Midbrain (tissue), 1 donor: Measurements from ENCODE around the gene COL9A3.

Source experiments
- DNase-seq: peaks from one replicate; lab custom pipeline; 2025; lab: John Stamatoyannopoulos, UW

The COL9A3 gene

DNA sequence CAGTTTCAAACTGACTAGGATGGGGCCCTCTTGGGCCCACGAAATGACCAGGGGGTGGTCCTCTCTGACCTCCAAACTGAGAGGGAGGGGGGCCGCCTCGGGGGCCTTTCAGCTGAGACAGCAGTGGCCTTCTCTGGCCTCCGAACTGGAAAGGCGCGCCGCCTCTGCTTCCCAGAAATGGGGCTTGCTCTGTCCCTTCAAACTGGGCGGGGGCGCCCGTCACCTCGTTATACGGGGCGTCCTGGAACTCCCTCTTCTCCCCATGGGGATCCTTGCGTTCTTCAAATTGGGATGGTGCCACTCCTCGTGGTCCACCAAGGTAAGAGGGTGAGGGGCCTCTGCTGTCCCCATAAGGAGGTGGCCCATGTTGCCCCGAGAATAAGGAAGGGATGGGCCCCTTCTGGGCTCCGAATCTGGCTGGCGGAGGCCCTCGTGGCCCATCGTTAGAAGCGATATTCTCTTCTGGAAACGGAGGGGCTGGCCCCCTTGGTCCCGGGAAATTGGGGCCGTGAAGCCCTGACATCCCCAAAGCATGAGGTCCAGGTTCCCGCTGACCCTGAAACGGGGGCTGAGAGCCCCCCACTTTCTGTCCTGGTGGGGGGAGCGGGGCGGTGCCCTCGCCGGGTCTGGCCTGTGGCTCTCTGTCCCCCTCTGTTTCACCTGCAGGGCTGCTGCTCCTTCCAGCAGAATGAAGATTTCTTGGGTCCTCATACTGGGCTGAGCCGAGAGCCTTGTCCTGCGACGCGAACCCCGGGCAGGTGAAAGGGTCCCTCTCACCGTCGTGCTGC is 63.5 kb downstream of the COL9A3 start:
- DNase-seq: no peak

- no peak for DNase-seq
Observed at GRCh38 chr20:62880935-62881661, 64.2 kb downstream of the COL9A3 start.

- DNase-seq: no peak
Observed at GRCh38 chr20:62881662-62882395, 65.0 kb downstream of the COL9A3 start.

DNA sequence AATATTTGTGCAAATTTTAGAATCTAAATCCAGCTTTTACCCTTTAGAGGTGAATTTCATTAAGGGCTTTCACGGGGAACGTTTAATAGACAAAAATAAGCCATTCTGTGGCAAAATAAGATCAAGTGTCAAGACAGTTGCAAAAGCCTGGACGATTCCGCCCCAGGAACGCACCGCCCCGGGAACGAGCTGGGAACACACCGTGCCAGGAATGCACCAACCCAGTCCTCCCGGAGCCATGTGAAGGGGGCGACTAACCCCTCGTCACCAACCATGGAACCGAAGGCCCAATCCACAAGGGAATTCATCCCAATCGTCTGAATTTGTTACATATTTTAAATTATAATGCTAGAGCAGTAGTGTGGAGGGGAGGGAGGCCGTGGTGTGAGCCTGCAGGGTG is 65.6 kb downstream of the COL9A3 start:
- no peak for DNase-seq

DNA sequence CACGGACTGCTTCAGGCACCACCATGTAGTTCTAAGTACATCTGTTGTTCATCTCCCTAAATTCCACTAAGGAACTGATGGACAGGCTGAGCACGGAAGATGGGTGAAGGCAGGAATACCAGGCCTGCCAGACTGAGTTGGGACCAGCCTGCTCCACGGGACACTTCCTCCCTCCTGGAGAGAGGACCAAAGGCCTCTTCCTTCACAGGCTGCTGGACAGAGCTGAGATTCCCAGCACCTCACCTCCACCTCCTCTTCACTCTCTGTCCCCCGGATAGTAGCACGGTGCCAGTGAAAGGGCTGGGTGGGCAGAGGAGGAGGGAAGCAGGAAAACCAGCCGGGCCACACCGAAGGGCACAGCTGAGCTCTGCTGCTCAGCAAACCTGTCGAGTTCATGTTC is 67.7 kb downstream of the COL9A3 start:
- DNase-seq: no peak

DNA sequence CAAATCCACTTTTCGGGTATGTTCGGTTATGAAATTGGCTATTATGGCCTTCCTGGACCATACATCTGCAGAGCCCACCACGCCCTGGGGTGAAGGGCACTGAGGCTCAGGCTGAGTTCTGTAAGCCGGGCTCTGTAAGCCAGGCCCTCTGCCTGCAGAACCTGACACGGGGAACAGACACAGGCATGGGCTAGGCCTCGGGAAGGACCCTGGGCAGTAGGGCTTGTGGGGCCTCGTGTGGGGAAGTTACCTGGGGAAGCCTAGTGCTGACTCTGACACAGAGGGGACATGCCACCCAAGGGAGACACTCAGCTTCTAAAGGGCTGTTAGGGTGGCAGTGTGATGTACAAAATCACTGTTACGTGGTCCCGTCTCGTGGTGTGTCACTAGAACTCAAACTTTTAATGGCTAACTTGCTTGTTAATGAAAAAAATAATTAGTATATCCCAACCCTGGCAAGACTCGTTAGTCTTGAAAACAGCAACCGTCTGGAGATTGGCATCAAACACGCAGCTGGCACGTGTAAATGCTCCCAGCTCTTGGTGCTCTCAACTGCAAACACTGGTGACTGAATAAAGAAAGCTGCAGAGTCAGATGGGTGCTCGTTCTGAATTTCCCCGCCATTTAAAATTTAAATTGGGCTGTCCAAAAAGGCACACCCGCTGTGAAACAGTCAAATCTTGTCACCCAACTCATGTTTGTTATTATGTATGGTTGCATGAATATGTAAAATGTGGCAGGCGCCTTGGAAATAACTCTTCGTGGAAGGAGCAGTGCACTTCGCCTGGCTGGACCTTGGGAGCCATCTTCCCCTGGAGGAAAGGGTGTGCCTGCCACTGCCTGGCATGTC is 68.4 kb downstream of the COL9A3 start:
- DNase-seq: no peak

GRCh38 chr20:62885896-62886708 is 69.3 kb downstream of the COL9A3 start:
- DNase-seq: no peak

DNA sequence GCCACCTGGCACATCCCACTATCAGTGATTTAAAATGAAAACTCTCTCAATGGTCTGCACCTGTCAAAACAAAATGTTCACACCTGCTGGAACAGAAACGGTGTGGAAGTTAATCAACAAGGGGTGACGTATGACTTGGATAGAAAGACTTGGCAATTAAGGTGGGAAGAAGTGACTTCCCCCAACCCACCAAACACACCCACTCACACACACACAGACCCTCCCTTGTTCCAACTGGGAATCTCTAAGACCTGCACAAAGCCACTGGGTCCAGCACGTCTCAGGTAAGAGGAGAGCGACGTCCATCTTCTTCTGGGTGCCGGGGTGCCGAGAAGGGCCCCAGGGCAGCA is 69.8 kb downstream of the COL9A3 start:
- DNase-seq: no peak

- DNase-seq: no peak
Observed at GRCh38 chr20:62887152-62887859, 70.5 kb downstream of the COL9A3 start.

- DNase-seq: no peak
Observed at GRCh38 chr20:62887860-62888239, 71.0 kb downstream of the COL9A3 start.

GRCh38 chr20:62888406-62888805 is 71.6 kb downstream of the COL9A3 start:
- DNase-seq: no peak

DNA sequence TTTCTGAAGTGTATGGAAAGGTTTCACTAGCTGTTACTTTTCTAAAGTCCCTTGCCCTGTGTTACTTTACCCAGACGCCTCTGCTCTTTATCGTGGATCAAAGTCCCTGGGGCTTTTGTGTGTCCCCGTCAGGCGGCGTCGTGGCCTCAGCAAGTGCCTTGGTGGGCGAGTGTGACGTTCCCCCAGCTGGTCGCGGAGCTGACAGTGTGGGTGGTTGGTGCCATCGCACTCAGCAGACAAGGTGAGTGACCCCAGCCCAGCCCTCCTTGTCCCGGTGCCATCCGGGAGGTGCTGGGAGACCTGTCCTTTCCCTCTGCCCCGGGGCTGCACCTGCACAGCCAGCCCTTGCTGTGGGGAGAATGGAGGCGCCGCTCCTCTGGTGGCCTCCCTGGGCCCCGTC is 72.1 kb downstream of the COL9A3 start:
- DNase-seq: no peak

DNA sequence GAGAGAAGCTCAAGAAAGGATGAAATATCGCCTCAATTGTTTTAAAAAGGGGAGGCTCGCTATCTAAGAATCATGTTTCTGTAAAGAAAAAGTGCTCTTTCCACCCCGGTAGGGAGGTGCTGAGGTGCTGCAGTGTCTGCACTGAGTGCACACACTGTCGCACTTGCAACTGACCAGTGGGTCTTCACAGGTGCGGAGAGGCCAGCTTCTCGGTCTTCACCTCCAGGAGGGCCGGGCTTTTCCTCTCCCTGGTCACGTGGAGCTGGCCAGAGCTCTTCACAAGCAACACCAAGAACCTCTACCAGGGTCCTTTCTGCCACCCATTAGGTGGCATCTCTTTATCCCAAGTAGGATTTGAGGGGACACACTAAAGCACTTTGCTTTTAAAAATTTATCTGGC is 72.6 kb downstream of the COL9A3 start:
- no peak for DNase-seq

DNA sequence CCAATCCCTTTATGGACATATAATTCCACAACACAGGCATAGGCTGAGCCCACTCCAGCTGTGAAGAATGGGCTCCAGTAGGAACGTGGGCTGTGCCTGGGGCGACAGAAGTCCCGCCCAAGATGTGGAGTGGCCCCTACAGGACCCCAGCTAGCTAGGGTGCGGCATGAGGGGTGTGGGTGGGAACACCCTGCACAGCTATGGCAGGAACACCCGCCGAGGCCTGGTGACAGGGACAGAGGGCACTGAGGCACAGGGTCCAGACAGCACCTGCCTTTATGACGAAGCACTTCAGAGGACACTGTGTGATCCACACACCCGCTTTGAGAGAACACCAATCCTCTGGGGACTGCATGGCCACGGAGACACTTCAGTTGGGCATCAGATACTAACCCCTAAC is 73.0 kb downstream of the COL9A3 start:
- DNase-seq: no peak

- no peak for DNase-seq
Observed at GRCh38 chr20:62890444-62890843, 73.6 kb downstream of the COL9A3 start.
